IPS DF 19.7 (cell line): ENCODE measurements around the gene IMPG1.
"Not testable (repeated sequence)": the region's sequence is repeated elsewhere in the genome, so short reads cannot be mapped to it uniquely, and the experiment has no call there.

Experiments used
- DNase-seq: peaks from one replicate; pipeline ENCODE4 v3.0.0-alpha.2; 2013; ENCODE audit warnings: low read depth, low spot score

The IMPG1 gene

GRCh38 chr6:75947935-75948334, 124.5 kb downstream of the IMPG1 start:
- no peak for DNase-seq

DNA sequence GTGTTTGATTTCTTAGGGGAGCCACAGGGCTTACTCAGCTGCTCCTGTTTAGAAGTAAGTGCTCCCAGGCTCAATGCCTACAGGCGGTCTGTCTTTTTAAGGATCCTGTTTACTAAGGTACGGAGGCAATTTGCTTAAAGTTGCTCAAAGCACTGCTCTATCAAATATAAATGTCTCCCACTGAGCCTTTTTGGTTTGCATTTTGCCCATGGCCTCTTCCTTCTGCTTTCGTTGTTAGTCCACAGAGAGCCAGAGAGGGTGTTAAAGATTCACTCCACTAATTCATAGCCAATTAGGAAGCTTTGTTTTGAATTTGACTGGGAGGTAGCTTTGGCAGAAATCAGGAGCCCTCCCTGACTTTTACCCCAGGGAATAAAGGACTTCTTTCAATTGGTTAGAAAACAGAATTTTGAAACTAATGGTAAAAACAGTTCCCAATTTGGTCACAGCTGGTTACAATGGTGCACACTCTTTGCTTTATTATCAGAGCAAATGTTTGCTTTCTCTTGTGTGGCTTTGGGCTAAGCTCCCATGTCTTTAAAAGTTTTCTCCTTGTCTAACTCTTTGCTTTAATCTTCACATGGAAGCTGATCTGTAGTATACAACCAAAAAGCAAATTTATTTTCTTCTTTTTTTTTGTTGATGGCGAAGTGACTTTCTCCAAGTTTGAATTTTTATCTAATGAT, 126.2 kb downstream of the IMPG1 start:
- DNase-seq, result no peak

DNA sequence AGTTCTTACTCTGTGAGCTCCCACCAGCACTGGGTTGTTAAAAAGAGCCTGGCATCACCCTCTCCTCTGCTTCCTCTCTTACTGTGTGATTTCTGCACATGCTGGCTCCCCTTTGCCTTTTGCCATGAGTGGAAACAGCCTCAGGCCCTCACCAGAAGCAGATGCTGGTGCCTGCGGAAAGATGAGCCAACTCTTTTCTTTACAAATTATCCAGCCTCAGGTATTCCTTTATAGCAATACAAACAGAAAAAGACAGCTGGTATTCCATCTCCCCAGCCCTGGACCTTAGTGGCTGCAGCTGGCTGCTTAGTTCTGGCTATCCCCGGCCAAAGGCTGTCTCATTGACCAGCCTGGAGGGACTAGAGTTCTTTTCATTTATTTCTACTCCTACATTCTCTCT, 129.1 kb downstream of the IMPG1 start:
- no peak for DNase-seq

GRCh38 chr6:75941509-75941908, 131.0 kb downstream of the IMPG1 start:
- no peak for DNase-seq

DNA sequence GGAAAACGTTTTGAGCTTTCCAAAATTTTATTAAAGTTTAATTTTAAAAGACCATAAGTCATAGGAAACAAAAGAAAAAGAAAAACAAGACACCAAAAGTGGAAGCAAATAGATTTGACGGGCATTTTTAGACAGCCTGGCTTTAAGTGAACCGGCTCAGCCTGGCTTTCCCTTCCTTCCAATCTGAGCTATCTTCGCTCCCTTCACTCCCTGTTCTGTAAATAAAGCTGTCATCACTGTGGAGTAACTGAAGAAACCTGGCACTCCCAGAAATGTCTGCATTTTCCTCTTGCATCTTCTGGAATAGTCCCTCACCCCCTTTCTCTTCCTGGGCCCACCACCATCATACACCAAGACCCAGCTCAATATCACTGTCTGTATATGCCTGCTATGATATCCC, 131.9 kb downstream of the IMPG1 start:
- no peak for DNase-seq

GRCh38 chr6:75937846-75938245, 134.6 kb downstream of the IMPG1 start:
- no peak for DNase-seq

DNA sequence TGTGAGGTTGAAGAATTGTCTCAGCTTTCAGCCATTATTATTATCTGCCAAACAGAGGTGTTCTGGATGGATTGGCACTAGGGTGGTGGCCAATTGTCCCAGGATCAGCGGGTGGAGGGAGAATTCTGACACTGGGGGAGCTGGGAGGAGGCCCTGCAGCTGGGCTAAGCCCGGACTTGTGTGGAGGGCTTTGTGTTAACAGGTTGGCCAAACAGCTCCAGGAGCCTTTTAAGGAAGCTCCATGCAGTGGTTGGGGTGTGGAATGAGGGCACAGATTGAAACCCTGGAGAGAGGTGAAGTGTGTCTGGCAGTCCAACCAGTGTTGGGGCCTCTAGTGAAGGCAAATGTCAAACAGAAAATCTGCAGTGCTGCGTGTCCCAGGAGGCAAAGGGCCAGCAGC, 135.8 kb downstream of the IMPG1 start:
- DNase-seq, result no peak

DNA sequence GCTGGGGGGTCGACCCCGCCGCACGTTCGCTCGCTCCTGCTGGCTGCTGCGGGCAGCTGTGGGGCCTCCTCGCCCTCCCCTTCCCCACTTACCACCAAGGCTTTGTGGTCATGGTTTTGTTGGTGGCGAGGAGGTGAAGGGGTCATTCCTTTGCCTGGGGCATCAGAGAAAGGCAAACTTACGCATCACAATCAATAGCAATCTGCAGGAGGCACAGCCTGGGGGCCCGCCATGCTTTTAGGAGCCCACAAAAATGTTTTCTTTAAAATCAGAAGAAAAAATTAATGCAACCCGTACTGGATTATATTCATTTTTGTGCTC, 137.0 kb downstream of the IMPG1 start:
- no peak for DNase-seq

- DNase-seq, result peak; percentile 64
Observed at GRCh38 chr6:75934643-75935472, 137.6 kb downstream of the IMPG1 start.

- DNase-seq, result no peak
Observed at GRCh38 chr6:75933387-75933975, 139.0 kb downstream of the IMPG1 start.

- no peak for DNase-seq
Observed at GRCh38 chr6:75932067-75932466, 140.4 kb downstream of the IMPG1 start.

DNA sequence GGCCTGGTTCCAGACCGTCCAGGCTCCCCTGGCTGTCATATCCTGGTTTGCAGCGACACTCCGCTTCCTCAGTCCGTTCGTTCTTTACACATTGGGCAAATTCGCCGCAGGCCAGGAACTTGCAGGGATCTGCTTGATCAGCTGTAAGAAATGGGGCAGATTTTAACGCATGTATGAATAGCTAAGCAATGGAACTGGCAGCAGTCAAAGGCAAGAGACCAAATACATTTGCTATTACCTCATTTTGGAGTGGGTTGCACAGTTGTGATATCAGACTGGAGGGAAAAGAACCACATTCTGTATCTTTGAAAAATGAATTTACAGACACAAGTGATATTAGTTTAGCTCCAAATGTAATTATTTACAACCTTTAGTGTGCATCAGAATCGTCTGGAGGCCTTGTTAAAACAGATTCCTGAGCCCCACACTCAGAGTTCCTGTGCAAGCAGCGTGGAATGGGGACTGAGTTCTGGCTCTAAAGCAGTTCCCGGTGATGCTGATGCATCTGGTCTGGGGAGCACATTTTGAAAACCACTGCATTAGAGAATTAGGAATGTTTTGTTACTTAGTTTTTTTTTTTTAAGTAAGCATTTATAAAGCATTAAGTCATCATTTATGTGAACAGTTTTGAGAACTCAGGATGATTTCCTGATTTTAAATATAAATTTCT, 141.3 kb downstream of the IMPG1 start:
- DNase-seq, result no peak

- no peak for DNase-seq
Observed at GRCh38 chr6:75926293-75927168, 145.9 kb downstream of the IMPG1 start.

DNA sequence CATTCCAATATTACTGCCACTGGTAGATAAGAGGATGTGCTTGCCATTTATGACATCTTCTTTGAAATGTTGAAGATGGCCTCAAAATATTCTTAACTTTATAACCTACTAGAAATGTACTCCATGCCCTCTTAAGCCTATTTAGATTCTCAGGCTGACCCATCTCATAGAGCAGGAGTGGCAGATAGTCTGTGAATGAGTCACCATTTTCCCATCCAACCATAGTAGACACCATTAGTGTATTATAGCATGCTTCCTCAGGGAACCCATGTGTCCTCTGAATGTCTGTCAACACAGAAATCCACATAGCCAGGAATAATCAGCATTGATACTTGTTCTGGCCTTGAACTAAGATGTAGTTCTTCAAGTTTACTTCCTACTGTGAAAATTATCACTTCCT, 150.2 kb downstream of the IMPG1 start:
- no peak for DNase-seq

DNA sequence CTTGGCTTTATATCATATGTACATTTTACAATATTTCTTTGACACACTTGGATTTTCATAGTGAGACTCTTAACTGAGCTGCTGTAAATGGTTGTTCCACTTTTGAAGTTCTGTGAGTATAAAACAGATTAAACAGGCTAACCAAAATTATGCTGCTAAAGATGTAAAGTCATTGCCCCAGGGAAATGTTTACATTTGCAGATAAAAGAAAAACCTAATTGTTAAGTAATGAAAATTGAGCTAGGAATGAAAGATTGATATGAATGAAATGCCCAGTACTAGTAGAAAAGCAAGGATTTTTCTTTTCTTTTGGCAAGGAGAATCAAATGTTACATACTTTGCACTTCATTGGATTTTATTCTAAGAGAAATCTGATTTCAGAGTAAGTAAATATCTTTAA, 159.4 kb downstream of the IMPG1 start:
- DNase-seq, result no peak

- no peak for DNase-seq
Observed at GRCh38 chr6:75907444-75907843, 165.0 kb downstream of the IMPG1 start.

DNA sequence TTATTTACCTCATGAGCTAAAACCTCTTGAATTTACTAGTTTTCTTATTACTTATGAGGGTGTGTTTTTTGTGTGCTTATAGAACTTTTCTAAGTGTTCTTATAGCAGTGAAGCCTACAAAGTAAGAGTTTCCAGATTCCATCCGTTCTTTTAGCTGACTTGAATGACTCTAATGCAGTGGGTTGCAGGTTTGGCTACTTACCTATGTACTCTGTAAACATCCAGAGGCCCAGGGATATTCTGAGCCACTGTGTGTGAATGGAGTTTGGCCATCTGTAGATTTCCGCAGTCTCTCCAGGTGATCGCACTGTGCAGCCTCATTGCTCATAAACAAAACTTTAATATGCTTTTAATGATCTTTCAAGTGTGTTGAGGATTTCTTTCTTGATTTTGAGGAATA, 165.6 kb downstream of the IMPG1 start:
- DNase-seq, result no peak

DNA sequence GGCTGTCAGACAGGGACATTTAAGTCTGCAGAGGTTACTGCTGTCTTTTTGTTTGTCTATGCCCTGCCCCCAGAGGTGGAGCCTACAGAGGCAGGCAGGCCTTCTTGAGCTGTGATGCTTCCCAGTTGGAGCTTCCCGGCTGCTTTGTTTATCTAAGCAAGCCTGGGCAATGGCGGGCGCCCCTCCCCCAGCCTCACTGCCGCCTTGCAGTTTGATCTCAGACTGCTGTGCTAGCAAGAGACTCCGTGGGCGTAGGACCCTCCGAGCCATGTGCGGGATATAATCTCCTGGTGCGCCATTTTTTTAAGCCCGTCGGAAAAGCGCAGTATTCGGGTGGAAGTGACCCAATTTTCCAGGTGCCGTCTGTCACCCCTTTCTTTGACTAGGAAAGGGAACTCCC, 167.3 kb downstream of the IMPG1 start:
- DNase-seq, result not testable (repeated sequence)

DNA sequence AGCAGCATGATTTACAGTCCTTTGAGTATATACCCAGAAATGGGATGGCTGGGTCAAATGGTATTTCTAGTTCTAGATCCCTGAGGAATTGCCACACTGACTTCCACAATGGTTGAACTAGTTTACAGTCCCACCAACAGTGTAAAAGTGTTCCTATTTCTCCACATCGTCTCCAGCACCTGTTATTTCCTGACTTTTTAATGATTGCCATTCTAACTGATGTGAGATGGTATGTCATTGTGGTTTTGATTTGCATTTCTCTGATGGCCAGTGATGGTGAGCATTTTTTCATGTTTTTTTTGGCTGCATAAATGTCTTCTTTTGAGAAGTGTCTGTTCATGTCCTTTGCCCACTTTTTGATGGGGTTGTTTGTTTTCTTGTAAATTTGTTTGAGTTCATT, 172.2 kb downstream of the IMPG1 start:
- DNase-seq, result not testable (repeated sequence)

GRCh38 chr6:75896526-75896925, 175.9 kb downstream of the IMPG1 start:
- no peak for DNase-seq

DNA sequence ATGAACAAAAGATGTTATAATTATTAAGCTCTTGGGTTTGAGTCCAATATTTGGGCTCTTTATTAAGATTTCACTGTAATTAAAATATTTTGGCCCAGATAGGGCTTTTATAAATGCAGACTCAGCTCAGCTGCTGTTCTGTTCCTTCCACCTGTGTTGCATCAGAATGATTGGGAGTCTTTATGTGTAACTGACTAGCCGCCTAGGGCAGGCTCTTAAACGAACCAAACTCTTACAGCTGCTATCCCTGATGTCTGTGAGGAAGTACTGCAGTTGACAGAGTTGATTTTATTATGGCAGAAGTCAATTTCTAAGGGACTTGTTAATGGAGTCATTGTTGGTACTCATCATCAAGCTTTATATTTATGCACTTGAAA, 178.7 kb downstream of the IMPG1 start:
- no peak for DNase-seq
